ENCODE data around the gene ARNT2.

ARNT2 gene

GRCh38 chr15:80492409-80492808 is 88.2 kb downstream of the ARNT2 start:
- Histone ChIP-seq H3K9ac (no peak overlapping the region), H4K20me1 (ENCODE audit: insufficient read depth) (no peaks in the 10 kb centered on the region), H3K79me2 (ENCODE audit: insufficient read depth, low read depth) (no peaks in the 10 kb centered on the region), H3K4me3 (IDR thresholded peaks at IDR 0.05; ENCODE audit: insufficient read depth, low read depth, low read length) (no peak overlapping the region), H3K27ac (no peak overlapping the region), H3K36me3 (ENCODE audit: insufficient read depth) (no peaks in the 10 kb centered on the region), H3K27me3 (ENCODE audit: insufficient read depth, low read depth) (no peaks in the 10 kb centered on the region), H3K4me2 (no peak overlapping the region), H2AFZ (ENCODE audit: low read depth) (no peak overlapping the region), H3K4me1 (ENCODE audit: low read depth, poor library complexity, severe bottlenecking) (no peaks in the 10 kb centered on the region)
- no peak for TF ChIP-seq CTCF (conservative IDR thresholded peaks at IDR 0.05; ENCODE audit: low read depth, low read length)

GRCh38 chr15:80492874-80493273 is 88.7 kb downstream of the ARNT2 start:
- H3K36me3 ChIP-seq (ENCODE audit: insufficient read depth), result no peaks in the 10 kb centered on the region
- no peak overlapping the region for H3K4me3 ChIP-seq (IDR thresholded peaks at IDR 0.05; ENCODE audit: insufficient read depth, low read depth, low read length)
- H3K4me2 ChIP-seq, result no peak overlapping the region
- no peak overlapping the region for H3K27ac ChIP-seq
- TF ChIP-seq CTCF (conservative IDR thresholded peaks at IDR 0.05; ENCODE audit: low read depth, low read length), result no peak
- H2AFZ ChIP-seq (ENCODE audit: low read depth), result no peak overlapping the region
- H4K20me1 ChIP-seq (ENCODE audit: insufficient read depth), result no peaks in the 10 kb centered on the region
- H3K79me2 ChIP-seq (ENCODE audit: insufficient read depth, low read depth), result no peaks in the 10 kb centered on the region
- no peaks in the 10 kb centered on the region for H3K27me3 ChIP-seq (ENCODE audit: insufficient read depth, low read depth)
- no peak overlapping the region for H3K9ac ChIP-seq
- H3K4me1 ChIP-seq (ENCODE audit: low read depth, poor library complexity, severe bottlenecking), result no peaks in the 10 kb centered on the region

GRCh38 chr15:80494351-80494751 is 90.2 kb downstream of the ARNT2 start:
- no peak for TF ChIP-seq CTCF (conservative IDR thresholded peaks at IDR 0.05; ENCODE audit: low read depth, low read length)
- Histone ChIP-seq H3K27me3 (ENCODE audit: insufficient read depth, low read depth) (no peaks in the 10 kb centered on the region), H3K27ac (no peak overlapping the region), H3K79me2 (ENCODE audit: insufficient read depth, low read depth) (no peaks in the 10 kb centered on the region), H3K4me3 (IDR thresholded peaks at IDR 0.05; ENCODE audit: insufficient read depth, low read depth, low read length) (no peak overlapping the region), H3K4me1 (ENCODE audit: low read depth, poor library complexity, severe bottlenecking) (no peaks in the 10 kb centered on the region), H3K4me2 (no peak overlapping the region), H4K20me1 (ENCODE audit: insufficient read depth) (no peaks in the 10 kb centered on the region), H2AFZ (ENCODE audit: low read depth) (no peak overlapping the region), H3K9ac (no peak overlapping the region), H3K36me3 (ENCODE audit: insufficient read depth) (no peaks in the 10 kb centered on the region)

GRCh38 chr15:80494756-80495155 is 90.6 kb downstream of the ARNT2 start:
- Histone ChIP-seq H3K79me2 (ENCODE audit: insufficient read depth, low read depth) (no peaks in the 10 kb centered on the region), H2AFZ (ENCODE audit: low read depth) (no peak overlapping the region), H3K9ac (no peak overlapping the region), H3K4me2 (no peak overlapping the region), H4K20me1 (ENCODE audit: insufficient read depth) (no peaks in the 10 kb centered on the region), H3K4me3 (IDR thresholded peaks at IDR 0.05; ENCODE audit: insufficient read depth, low read depth, low read length) (no peak overlapping the region), H3K27ac (no peak overlapping the region), H3K4me1 (ENCODE audit: low read depth, poor library complexity, severe bottlenecking) (no peaks in the 10 kb centered on the region), H3K36me3 (ENCODE audit: insufficient read depth) (no peaks in the 10 kb centered on the region), H3K27me3 (ENCODE audit: insufficient read depth, low read depth) (no peaks in the 10 kb centered on the region)
- TF ChIP-seq CTCF (conservative IDR thresholded peaks at IDR 0.05; ENCODE audit: low read depth, low read length), result no peak

Measured in KMS-11 (cell line).